GM12891 (cell line): ENCODE results near the gene KCNMA1.

Experiments used
- PAX5 ChIP-seq: IDR thresholded peaks from 2 replicates; pipeline ENCODE4 v1.6.1; 2011; ENCODE audit warnings: low read length, moderate library complexity, mild to moderate bottlenecking; ENCODE audit not compliant: insufficient read depth, severe bottlenecking
- POLR2A ChIP-seq: IDR thresholded peaks from 2 replicates; pipeline ENCODE4 v1.6.1; 2011; ENCODE audit warnings: low read depth, low read length, control low read depth
- POLR2AphosphoS5 ChIP-seq: IDR thresholded peaks from 2 replicates; pipeline ENCODE4 v1.6.1; 2011; ENCODE audit warnings: low read depth, low read length, control low read depth
- TAF1 ChIP-seq: IDR thresholded peaks from 2 replicates; pipeline ENCODE4 v1.6.1; 2011; ENCODE audit warnings: low read depth, low read length, control low read depth

- TF ChIP-seq POLR2AphosphoS5 (no peak), TAF1 (no peak), PAX5 (no peak), POLR2A (no peak)
These were observed 411.6 kb downstream of the KCNMA1 start for GRCh38 chr10:77226020-77226419.
